Measurements from ENCODE around the gene CYP27A1.

Gene CYP27A1

DNA sequence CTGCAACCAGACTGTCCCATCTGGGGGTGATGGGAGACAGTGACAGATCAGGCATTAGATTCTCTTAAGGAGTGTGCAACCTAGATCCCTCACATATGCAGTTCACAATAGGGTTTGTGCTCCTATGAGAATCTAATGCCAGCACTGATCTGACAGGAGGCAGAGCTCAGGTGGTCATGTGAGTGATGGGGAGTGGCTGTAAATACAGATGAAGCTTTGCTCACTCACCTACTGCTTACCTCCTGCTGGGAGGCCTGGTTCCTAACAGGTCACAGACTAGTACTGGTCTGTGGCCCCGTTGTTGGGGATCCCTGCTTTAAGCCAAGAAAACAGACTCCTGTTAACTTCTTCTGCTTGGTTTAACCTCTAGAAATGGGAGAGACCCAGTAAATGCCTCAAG is 3.2 kb downstream of the CYP27A1 start:
- DNase-seq = no peak
- in situ Hi-C loops (cut with HindIII; ENCODE audit: low pct_ligation_motif_present, low sequenced_read_pairs) = no loop called here
- no peak overlapping the region for H3K27ac ChIP-seq
- H3K36me3 ChIP-seq (replicated peaks) = no peaks in the 10 kb centered on the region
- no peak for TF ChIP-seq CTCF (IDR thresholded peaks at IDR 0.05; ENCODE audit: low read depth, low read length, missing control alignments)
- no peaks in the 10 kb centered on the region for H3K27me3 ChIP-seq (replicated peaks)
- H3K4me3 ChIP-seq (ENCODE audit: low read depth, low read length) = no peak overlapping the region

- Histone ChIP-seq H3K4me3 (ENCODE audit: low read depth, low read length) (no peak overlapping the region), H3K36me3 (replicated peaks) (no peaks in the 10 kb centered on the region), H3K27ac (no peak overlapping the region), H3K27me3 (replicated peaks) (no peaks in the 10 kb centered on the region)
- in situ Hi-C loops (cut with HindIII; ENCODE audit: low pct_ligation_motif_present, low sequenced_read_pairs) = no loop called here
- no peak for TF ChIP-seq CTCF (IDR thresholded peaks at IDR 0.05; ENCODE audit: low read depth, low read length, missing control alignments)
- no peak for DNase-seq
Observed at GRCh38 chr2:218786133-218786532, 4.2 kb downstream of the CYP27A1 start.

- no peak for DNase-seq
- Histone ChIP-seq H3K36me3 (replicated peaks) (no peaks in the 10 kb centered on the region), H3K27ac (no peak overlapping the region), H3K27me3 (replicated peaks) (no peaks in the 10 kb centered on the region), H3K4me3 (ENCODE audit: low read depth, low read length) (no peak overlapping the region)
- no peak for TF ChIP-seq CTCF (IDR thresholded peaks at IDR 0.05; ENCODE audit: low read depth, low read length, missing control alignments)
- in situ Hi-C loops (cut with HindIII; ENCODE audit: low pct_ligation_motif_present, low sequenced_read_pairs) = no loop called here
Observed at GRCh38 chr2:218788529-218789255, 6.7 kb downstream of the CYP27A1 start.

- H3K27ac ChIP-seq = no peak overlapping the region
- in situ Hi-C loops (cut with HindIII; ENCODE audit: low pct_ligation_motif_present, low sequenced_read_pairs) = no loop called here
- no peaks in the 10 kb centered on the region for H3K36me3 ChIP-seq (replicated peaks)
- TF ChIP-seq CTCF (IDR thresholded peaks at IDR 0.05; ENCODE audit: low read depth, low read length, missing control alignments) = no peak
- H3K4me3 ChIP-seq (ENCODE audit: low read depth, low read length) = no peak overlapping the region
- no peak for DNase-seq
- peaks cover 2% of the 10 kb centered on the region for H3K27me3 ChIP-seq (replicated peaks)
Observed at GRCh38 chr2:218792433-218792832, 10.5 kb downstream of the CYP27A1 start.

DNA sequence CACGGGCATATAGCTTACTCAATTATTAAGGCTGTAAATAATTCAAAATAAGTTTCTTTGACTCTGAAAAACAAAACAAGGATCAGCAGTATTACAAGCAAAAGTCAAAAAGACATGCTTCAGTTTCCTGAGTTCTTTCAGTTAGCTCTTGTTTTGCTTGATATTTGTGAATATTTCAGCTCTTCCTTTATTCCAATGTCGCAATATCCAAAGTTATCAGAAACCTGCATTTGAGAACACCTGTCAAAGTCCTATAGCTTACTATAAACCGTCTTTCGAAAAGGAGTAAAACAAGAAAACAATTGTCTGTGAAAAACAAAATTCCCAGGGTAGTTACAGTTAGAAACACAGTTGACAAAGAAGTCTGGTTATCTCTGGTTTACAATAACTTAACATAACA is 14.7 kb downstream of the CYP27A1 start:
- in situ Hi-C loops (cut with HindIII; ENCODE audit: low pct_ligation_motif_present, low sequenced_read_pairs) = no loop called here
- peaks cover 13% of the 10 kb centered on the region for H3K27me3 ChIP-seq (replicated peaks)
- no peaks in the 10 kb centered on the region for H3K36me3 ChIP-seq (replicated peaks)
- no peak for TF ChIP-seq CTCF (IDR thresholded peaks at IDR 0.05; ENCODE audit: low read depth, low read length, missing control alignments)
- DNase-seq = no peak
- H3K27ac ChIP-seq = no peak overlapping the region
- H3K4me3 ChIP-seq (ENCODE audit: low read depth, low read length) = no peak overlapping the region

Measured in brain microvascular endothelial cell (primary cell).